Esophagus muscularis mucosa (tissue), 4 donors: Measurements from ENCODE around the gene MARK2.

ENCODE experiments used
- EP300 ChIP-seq: sonication (generic); formaldehyde crosslinking; IDR thresholded peaks from one replicate; pipeline ENCODE4 v1.6.1; 2017; ENCODE audit warnings: antibody characterized with exemption
- POLR2A ChIP-seq: fragments of 450-650 bp; IDR thresholded peaks from one replicate; pipeline ENCODE4 v1.6.1; 2017; ENCODE audit warnings: antibody characterized with exemption, moderate library complexity, mild to moderate bottlenecking, low read depth
- POLR2AphosphoS5 ChIP-seq, 2 donors: sonication (generic); formaldehyde crosslinking; IDR thresholded peaks; one replicate each; pipeline ENCODE4 v1.6.1; 2017; ENCODE audit warnings: antibody characterized with exemption in 2 of 2
- TF ChIP-seq, protein P1 (sequence below), 3 experiments: fragments of 200-600 bp in 2 of 3; fragments of 450-650 bp in 1 of 3; sonication (generic) in 2 of 3; IDR thresholded peaks; one replicate each; pipeline ENCODE4 v1.5.1; 2017 to 2019; ENCODE audit warnings: antibody characterized with exemption in 3 of 3, mild to moderate bottlenecking in 2 of 3, moderate library complexity in 1 of 3

DNA sequence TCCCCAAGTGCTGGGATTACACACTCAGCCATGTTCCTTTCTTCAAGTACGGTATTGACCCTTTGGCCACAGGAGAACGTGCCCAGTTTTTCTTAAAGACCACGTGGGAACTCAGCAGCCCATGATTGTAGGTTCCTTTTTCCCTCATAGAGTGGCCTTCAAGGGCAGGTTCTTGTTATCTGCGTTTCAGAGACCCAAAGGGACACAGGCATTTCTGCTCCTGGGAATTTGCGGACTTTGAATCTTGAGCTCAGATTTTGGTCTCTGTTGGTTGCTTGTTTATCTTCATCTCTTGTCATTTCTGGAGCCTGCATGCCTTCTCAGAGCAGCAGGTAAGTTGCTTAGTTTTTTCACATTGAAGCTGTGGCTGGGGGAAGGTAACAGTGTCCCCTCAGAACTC lies 12.0 kb downstream of the MARK2 start:
- TF ChIP-seq, protein P1, sequence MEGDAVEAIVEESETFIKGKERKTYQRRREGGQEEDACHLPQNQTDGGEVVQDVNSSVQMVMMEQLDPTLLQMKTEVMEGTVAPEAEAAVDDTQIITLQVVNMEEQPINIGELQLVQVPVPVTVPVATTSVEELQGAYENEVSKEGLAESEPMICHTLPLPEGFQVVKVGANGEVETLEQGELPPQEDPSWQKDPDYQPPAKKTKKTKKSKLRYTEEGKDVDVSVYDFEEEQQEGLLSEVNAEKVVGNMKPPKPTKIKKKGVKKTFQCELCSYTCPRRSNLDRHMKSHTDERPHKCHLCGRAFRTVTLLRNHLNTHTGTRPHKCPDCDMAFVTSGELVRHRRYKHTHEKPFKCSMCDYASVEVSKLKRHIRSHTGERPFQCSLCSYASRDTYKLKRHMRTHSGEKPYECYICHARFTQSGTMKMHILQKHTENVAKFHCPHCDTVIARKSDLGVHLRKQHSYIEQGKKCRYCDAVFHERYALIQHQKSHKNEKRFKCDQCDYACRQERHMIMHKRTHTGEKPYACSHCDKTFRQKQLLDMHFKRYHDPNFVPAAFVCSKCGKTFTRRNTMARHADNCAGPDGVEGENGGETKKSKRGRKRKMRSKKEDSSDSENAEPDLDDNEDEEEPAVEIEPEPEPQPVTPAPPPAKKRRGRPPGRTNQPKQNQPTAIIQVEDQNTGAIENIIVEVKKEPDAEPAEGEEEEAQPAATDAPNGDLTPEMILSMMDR (IDR thresholded peaks at IDR 0.05): no peak
- no peak for TF ChIP-seq POLR2A
- no peak for TF ChIP-seq EP300
- TF ChIP-seq POLR2AphosphoS5 (IDR thresholded peaks at IDR 0.05): no peak
